Left renal cortex interstitium (tissue), 4 donors: ENCODE measurements around the gene MRPS25. TPM values are rescaled to one million over a fixed set of nuclear protein-coding genes. Genes with fewer than 3 reads are reported as not detected.

ENCODE experiments used
- DNase-seq, 4 donors: peaks; one replicate each; pipeline ENCODE4 v3.0.0-alpha.2; 2013; ENCODE audit warnings: low read depth in 4 of 4, low spot score in 2 of 4, missing footprints in 1 of 4
- polyA plus RNA-seq, 4 donors: library from polyadenylated mRNA; unstranded; fragments of 120-200 nt; gene quantifications; one replicate each; pipeline ENCODE4 v1.2.1, GENCODE V29; 2013; ENCODE audit not compliant: insufficient read length in 4 of 4

The MRPS25 gene
- polyA plus RNA-seq, 4 donors, result 49.7 to 106 (median 74.3) TPM

DNA sequence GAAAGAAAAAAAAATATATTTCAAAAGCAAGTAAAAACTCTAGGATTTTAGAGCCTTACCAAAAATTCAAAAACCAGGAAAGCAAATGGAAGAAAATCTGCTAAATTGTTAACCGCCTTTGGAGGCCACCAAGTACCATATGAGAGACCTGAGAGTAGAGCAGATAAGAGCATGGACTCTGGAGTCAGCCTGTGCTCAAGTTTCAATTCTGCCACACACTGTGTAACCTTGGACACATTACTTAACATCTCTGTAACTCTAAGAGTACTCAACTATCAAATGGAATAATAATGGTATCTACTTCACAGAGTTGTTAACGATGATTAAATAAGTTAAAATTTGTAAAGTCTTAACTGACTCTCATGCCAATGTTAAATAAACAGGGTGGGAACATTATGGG, 21.1 kb upstream of the MRPS25 start:
- no peak for DNase-seq

GRCh38 chr3:15083252-15083651, 18.1 kb upstream of the MRPS25 start:
- no peak for DNase-seq

- no peak for DNase-seq
Observed at GRCh38 chr3:15081960-15082664, 17.0 kb upstream of the MRPS25 start.

DNA sequence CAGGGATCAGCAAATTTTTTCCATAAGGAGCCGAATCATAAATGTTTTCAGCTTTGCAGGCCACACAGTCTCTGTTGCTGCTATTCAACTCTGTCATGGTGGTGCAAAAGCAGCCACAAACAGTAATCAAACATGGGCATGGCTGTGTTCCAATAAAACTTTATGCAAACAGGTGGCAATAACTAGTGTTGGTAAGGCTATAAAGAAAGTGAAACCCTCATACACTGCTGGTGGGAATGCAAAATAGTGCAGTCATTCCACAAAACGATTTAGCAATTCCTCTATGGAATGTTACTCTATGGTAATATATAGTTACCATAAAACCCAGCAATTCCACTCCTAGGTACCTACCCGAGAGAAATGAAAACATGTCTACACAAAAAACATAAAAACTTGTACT, 14.0 kb upstream of the MRPS25 start:
- no peak for DNase-seq

DNA sequence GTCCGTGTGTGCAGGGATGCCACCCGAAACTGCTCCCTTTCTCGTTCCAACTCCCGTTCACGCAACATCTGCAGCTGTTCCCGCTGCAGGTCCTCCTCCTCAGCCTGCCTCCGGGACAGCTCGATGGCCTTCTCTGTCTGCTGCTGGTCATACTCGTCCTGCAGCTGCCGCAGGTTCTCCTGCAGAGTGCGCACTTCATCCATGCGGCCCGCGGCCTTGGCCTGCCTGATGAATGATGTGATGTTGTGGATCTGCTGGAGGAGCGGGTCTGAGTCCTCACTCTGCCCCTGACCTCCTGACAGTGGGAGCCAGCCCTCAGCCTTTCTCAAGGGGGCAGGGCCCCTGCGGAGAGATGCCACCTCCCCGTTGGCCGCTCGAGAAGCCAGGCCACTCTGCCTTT, 9.4 kb upstream of the MRPS25 start:
- DNase-seq, result no peak

DNA sequence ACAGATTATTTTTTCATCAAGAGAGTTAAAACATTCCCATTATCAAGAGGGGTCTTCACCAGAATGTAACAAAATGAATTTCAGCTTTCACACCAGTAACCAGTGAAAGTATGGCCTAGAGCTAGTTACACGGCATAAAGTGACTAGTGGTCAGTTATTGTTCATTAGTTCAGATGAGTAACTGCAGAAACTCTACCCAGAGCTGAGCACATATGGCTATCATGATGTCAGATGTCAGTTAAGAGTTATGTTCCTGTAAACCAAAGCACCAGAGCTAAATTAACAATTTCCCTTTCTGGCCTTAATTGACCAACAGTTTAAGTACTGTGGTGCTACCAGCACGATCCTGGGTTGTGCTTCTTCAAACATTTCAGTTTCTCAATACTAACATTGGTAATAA, 6.6 kb upstream of the MRPS25 start:
- no peak for DNase-seq

DNA sequence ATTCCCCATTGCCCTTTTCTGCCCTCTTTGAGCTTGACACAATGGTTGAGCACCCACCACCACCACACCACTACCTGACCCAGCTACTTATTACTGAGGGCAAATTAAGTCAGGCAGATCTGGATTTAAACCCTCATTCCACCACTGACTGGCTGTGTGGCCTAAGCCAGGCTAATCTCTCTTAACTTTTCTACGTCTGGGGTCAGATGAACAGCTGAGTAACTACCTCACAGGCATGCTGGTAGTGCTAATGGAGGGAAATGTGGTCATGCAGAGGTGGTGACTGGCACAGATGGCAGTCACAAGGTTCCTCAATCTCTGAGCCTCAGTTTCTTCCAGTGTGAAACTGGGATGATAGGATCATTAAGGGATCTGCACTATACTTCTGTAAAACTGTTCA, 4.3 kb upstream of the MRPS25 start:
- no peak for DNase-seq

DNA sequence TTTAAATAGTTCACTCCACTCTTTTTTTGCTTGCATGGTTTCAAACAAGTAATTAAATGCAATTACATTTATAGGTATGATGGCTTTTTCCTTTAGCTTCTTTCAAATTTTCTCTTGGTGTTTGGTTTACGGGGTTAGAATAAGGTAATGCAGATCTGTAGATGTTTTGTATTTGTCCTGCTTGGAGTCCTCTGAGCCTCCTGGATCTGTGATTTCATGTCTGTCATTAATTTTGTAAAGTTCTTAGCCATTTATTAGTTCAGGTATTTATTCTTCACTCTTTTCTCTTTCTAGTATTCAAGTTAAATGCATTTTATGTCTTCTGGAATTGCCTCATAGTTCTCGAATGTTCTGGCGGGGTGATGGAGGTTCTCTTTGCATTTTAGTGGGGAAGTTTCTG, 1.4 kb upstream of the MRPS25 start:
- no peak for DNase-seq

DNA sequence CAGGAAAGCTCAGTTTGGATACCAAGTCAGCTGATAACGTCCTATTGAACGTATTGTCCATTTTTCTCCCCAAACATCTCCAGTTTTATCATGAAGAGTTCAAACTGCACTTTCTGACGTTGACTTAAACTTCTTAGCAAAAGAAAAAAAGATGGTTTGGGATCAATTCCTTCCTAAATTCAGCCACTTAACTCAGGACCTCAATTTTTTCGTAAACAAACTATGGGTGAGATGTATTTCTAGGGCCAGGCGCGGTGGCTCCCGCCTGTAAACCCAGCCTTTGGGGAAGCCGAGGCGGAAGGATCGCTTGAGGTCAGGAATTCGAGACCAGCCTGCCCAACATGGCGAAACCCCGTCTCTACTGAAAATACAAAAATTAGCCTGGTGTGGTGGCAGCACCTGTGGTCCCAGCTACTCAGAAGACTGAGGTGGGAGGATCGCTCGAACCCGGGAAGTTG, 464 bp upstream of the MRPS25 start:
- DNase-seq, result peak in 2 of 4 donors; percentile 18 to 23

DNA sequence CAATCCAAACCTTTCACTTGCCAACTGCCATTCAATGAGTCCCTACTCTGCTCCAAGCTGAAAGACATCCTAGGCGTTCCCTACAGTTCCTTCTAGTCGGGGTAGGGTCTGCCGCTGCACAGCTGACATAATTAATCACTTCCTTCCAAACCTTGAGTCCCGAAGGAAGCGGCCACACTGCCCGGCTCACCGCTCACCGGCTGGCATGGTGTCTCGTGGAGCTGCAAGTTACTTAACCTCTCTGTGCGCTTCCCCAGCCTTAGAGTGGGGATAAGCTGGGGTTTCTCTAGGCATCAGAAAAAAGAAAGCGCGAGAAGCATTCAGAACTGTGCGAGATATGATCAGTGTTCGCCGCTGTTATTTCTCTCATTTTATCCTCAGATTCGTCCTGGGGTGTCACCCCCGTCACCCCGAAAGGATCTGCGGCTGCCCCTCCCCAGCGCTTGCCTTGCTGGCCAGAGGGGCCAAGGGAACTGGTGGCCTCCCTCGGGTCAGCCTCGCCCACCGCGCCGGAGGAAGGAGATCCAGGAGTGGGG, 748 bp downstream of the MRPS25 start:
- DNase-seq, result no peak

GRCh38 chr3:15063656-15064286, 1.3 kb downstream of the MRPS25 start:
- DNase-seq, result no peak

DNA sequence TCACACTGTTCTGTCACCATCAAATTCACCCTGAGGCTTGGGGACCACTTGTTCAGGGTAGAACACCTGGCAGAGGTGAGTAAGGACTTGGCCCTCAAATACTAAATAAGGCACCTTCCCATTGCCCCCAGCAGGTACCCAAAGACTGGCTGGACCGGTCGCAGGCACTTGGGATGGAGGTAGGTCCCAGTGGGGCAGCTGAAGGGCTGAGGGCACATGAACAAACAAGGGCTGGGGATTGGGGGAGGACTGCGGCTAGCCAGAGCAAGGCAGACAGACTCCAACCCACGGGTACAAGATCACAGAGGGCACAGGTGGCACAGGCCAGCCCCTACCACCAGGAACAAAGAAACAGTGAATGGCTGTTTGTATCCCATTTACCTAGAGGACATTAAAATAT, 1.9 kb downstream of the MRPS25 start:
- no peak for DNase-seq

DNA sequence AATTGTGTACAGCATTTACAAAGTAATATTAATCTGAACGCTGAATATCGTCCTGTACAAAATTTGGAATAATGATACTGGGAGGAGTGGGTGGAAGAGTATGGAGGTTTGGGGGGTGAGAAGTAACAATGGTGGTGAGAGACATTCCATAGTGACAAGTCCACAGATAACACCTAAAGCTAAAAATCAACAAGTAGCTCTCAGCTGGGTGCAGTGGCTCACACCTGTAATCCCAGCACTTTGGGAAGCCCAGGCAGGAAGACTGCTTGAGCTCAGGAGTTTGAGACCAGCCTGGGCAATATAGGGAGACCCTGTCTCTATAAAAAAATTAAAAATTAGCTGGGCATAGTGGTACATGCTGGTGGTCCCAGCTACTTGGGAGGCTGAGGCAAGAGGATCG, 5.1 kb downstream of the MRPS25 start:
- DNase-seq, result no peak

DNA sequence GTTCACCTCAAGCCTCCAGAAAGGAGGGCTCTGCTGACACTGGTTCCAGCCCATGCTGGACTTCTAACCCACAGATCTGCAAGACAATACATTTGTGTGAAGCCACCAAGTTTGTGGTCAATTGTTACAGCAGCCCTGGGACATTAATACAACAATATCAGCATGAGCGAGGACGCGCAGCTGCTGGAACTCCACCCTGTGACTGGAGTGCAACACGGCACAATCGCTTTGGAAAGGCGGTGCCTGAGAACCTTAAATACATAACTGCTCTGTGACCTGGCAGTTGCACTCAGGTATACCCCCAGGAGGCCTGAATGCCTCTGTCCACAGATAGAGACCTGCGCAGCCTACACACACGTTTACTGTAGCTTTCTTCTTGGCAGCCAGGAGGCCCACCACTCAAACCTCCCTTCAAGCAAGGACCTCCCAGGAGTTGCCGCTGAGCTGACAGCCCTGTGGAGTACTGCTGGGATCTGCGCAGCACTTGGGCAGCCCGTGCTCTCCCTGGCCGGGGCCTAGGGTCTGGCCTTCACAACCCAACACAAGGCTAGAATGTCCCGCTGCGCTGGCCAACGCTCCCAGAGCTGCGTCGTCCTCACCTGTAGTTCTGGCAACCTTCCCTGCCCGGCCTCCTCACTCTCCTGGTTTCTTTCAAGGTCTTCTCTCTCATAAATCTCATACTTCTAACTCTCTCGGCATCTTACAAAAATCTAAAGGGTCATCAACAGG, 8.3 kb downstream of the MRPS25 start:
- DNase-seq, result no peak

DNA sequence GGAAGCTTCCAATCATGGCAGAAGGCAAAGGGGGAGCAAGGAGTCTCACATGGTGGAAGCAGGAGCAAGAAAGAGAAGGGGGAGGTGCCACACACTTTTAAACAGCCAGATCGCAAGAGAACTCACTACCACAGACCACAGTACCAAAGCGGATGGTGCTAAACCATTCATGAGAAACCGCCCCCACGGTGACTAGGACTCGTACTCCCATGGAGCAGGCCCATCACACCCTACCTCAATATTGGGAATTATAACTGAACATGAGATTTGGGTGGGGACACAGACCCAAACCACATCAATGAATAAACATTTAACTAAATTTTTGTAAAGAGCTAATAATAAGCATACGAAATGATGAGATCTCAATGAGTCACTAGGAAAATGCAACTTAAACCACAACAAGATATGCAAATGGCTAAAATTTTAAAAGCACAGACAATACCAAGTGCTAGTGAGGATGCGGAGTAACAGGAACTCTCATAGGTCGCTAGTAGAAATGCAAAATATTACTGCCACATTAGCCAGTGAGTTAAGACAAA, 10.0 kb downstream of the MRPS25 start:
- DNase-seq, result no peak

DNA sequence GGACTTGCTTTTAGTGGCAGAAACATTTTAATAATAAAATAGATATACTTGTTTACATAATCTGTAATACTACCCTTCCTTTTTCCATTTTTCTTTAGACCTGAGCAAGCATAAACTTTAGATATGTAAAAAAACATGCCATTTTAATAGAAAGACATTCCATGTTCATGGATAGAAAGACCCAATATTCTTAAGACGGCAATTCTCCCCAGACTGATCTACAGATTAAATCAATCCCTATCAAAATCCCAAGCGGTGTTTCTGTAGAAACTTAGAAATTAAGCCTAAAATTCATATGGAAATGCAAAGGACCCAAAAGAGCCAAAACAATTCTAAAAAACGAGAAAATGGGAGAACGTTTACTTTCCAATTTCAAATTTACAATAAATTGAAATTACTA, 11.6 kb downstream of the MRPS25 start:
- DNase-seq, result no peak

- no peak for DNase-seq
Observed at GRCh38 chr3:15052335-15053242, 12.5 kb downstream of the MRPS25 start.

DNA sequence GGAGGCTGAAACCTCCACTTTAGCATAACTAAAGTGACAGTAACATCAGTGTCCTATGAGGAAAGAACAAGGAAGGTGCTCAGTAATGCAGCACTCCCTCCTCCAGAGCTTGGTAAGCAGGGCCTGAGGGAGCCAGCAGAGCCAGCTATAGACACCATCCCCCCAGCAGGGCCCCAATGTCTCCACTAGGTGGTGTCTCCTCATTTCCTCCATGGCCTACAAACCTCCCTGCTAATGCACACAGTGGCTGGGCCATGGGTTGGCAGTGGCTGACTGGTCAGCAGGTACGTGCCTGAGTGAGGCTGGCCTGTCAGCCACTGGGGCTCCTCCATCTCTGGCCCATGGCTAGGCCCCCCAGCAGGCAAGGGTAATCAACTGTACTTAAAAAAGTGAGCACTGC, 13.6 kb downstream of the MRPS25 start:
- DNase-seq, result no peak

GRCh38 chr3:15050405-15051092, 14.6 kb downstream of the MRPS25 start:
- no peak for DNase-seq

- DNase-seq, result no peak
Observed at GRCh38 chr3:15049584-15049983, 15.5 kb downstream of the MRPS25 start.
